OCI-M2 (cell line): Measurements from ENCODE around the gene COL23A1.

ENCODE experiments used
- DNase-seq: peaks from one replicate; lab custom pipeline; 2025; ENCODE audit not compliant: unreplicated experiment; lab: John Stamatoyannopoulos, UW

COL23A1 gene

DNA sequence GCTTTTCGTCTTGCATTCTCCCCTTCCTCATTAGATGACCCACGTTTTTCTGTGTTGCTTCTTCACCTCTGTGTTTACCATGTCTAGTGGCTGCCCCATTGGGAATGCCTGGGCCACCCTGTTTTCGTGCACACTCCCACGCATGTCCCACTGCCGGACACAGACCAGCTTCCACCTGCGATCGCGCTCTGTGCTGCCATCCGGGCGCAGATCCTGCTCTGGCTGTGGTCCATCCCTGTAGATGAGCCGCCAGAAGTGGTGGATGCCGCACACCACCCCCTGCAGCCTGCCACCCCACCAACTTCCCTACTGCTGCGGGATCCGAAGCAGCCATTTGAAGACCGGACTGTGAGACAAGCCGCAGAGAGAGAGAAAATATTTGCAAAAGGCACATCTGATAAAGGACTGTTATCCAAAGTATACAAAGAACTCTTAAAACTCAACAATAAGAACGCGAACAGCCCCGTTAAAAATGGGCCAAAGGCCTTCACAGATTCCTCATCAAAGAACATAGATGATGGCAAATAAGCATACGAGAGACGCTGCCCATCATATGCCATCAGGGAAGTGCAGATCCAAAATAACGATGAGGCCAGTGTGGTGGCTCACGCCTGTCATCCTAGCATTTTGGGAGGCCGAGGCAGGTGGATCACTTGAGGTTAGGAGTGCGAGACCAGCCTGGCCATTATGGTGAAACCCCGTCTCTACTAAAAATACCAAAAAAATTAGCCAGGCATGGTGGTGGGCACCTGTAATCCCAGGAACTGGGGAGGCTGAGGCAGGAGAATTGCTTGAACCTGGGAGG lies 163.7 kb downstream of the COL23A1 start:
- DNase-seq, result no peak

DNA sequence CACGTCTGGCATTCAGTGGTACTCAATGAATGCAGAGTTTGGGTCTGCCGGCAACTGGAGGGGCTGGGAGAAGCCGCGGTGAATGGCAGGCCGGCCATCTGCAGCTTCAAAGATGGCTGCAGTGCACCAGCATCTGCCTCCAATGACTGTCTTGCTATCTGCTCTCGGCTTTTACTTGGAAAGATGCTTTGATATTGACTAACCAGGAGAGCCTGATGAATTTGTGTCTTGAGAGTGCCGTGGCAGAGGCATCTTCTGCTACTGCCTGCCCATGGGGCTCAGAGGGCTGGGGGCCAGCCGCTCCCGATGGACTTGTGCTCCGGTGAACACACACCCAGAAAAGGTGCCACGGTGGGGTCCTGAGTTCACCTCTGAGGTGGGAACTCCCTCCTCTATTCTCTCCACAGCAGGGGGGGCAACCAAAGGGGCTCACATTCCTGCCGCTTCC lies 164.5 kb downstream of the COL23A1 start:
- no peak for DNase-seq

- no peak for DNase-seq
These were observed 165.4 kb downstream of the COL23A1 start for GRCh38 chr5:178424810-178425177.

DNA sequence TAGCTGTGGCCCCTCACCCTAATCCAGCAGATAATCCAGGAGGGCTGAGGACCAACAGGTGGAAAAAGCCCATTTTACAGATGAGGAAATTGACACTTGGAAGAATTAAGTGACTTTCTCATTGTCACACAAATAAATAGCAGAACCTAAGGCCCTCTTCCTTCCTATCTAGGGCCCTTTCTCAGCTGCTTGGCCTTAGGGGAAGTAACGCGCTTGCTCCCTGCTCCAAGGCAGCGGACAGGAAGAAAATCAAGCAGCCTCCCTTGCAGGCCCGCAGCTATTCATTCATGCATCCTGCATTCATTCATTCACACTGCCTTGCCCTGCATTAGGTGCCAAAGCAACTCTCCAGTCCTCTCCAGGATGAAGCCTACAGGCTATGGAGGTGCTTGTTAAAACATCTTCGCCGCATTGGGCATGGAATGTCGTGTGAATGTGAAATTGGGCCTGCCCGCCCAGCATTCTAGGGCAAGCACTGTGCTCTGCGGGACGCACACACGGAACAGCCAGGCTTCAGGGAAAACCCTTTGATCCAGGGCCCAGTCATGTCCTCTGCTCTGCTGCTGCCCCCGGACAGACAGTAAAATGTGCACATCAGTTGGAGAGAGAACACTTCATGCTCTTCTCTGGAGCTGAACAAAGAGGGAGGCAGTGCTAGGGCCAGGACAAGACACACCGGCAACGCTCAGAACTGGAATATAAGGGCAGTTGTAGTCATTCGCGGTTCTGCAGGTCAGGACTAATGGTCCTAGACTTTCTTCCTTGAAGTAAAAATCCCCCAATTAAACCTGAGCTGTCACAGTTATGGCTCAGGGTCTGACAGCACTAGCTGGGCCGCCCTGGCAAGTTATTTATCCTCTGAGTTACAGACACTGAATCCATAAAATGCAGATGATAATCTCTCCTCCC lies 166.0 kb downstream of the COL23A1 start:
- DNase-seq, result no peak

GRCh38 chr5:178423431-178423830 lies 166.8 kb downstream of the COL23A1 start:
- no peak for DNase-seq

DNA sequence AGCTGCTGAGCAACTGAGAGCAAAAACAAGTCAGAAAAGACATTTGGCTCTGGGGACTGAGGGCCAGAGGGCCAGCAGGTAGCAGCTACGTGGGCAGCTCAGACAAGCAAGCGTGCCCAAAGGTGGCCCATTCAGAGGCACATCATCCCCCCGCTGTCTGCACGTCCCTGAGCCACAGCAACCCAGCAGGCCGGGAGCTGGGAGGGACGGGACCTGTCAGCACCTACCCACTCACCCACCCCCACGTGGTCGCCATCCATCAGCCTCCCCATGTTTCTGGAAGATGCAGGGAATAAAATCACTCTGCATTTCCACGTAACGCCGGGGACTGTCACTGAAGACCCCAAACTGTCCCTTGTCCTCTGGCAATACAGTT lies 167.8 kb downstream of the COL23A1 start:
- DNase-seq, result no peak

- no peak for DNase-seq
These were observed 168.3 kb downstream of the COL23A1 start for GRCh38 chr5:178421699-178422399.

DNA sequence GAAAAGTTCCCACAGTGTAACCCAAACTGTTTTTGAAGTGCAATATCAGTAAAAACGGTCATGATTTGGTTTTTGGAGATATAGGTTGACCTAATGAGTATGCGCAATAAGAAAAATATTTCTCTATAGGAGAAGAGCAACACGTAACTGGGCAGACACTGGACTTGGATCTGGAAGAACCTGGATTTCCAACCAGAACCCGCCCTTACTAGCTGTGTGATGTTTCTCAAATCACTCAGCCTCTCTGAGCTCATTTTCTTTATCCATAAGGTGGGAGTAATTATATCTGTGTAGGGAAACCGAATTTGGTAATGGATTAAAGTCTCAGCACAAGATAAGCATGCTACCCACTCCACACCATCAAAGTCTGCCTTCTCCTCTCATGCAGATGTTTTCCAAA lies 169.1 kb downstream of the COL23A1 start:
- no peak for DNase-seq

DNA sequence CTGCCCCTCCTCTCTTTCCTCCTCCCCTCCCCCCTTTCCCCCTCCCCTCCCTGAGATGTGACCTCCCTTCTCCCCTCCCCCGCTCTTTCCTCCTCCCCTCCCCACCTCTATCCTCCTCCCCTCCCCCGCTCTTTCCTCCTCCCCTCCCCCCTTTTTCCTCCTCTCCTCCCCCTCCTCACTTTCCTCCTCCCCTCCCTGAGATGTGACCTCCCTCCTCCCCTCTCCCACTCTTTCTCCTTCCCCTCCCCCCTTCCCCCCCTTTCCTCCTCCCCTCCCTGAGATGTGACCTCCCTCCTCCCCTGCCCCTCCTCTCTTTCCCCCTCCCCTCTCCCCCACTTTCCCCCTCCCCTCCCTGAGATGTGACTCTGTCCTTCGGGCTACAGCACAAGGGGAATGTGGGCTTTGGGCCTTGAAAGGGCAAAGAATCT lies 169.8 kb downstream of the COL23A1 start:
- no peak for DNase-seq

- no peak for DNase-seq
These were observed 170.5 kb downstream of the COL23A1 start for GRCh38 chr5:178419651-178420050.

DNA sequence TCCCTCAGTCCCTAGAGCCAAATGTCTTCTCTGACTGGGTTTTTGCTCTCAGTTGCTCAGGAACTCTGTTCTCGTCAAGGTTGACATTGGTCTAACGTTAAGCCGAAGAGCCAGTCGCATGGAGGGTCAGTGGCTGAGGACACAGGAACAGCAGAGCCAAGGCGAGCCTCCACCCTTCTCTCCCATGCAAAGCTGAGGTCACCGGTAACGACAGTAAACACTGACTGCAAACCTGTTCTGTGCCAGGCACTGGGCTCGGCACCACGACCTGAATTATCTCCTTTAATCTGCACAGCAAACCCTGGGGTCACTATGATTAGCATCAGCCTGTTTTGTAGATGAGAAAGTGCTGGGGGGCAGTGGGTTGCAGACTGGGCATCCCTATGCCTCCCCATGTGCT lies 171.0 kb downstream of the COL23A1 start:
- no peak for DNase-seq

DNA sequence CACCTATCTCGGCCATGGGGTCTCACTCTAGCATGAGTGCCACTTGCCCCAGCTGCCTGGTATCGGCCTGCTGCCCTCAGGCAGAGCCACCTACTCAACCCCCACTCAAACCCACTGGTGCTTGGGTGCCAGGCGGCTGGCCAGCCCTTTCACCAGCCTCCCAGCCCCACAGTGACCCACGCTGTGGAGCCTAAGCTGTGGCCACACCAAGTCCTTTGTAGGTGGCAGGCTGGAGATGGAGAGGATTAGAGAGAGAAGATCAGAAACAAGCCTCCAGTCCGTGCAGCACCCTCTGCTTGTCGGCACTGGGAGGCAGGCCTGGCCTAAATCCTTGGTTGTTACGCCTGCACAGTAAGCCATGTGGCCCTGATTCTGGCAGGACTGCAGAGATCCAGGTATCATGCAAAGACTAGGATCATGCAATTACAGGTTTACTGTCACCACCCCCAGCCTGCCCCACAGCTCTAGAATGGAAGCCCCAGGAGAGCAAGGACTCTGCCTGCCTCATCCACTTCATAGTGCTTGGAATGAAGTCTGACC lies 171.7 kb downstream of the COL23A1 start:
- no peak for DNase-seq

DNA sequence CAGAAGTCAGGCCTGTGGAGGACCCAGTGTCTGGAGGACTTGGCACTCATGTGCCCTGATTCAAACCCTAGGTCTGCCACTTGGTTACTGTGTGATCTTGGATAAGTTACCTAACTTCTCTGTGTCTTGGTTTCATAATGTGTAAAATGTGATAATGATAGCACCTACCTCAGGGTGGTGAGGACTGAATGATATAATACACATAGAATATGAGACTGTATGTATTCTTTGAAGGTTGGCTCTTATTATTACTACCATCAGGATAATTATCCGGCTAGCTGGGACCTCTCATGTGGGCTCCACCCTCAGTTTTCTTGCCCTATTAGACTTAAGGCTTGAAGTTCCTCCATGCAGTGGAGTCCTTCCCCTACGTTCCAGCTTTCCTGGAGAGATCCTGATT lies 172.2 kb downstream of the COL23A1 start:
- no peak for DNase-seq

DNA sequence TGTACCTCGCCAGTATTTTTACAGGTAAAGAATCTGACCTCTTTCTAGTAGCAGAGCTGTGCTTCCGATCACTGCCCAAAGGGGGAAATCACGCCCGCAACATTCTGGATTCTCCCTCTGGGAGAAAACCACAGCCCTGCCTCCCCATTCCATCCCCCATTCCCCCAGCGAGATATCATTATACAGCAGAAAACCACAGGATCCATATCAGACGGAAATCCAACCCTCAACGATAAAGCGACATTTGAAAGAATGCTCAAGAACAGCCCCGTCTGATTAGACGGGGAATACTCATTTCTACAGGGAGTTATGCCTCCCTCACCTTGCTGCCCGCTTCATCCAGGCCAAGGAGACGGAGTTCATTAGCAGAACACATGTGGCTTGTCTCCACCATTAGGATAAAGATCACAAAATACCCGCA lies 172.8 kb downstream of the COL23A1 start:
- no peak for DNase-seq

GRCh38 chr5:178416919-178417318 lies 173.3 kb downstream of the COL23A1 start:
- DNase-seq, result no peak

DNA sequence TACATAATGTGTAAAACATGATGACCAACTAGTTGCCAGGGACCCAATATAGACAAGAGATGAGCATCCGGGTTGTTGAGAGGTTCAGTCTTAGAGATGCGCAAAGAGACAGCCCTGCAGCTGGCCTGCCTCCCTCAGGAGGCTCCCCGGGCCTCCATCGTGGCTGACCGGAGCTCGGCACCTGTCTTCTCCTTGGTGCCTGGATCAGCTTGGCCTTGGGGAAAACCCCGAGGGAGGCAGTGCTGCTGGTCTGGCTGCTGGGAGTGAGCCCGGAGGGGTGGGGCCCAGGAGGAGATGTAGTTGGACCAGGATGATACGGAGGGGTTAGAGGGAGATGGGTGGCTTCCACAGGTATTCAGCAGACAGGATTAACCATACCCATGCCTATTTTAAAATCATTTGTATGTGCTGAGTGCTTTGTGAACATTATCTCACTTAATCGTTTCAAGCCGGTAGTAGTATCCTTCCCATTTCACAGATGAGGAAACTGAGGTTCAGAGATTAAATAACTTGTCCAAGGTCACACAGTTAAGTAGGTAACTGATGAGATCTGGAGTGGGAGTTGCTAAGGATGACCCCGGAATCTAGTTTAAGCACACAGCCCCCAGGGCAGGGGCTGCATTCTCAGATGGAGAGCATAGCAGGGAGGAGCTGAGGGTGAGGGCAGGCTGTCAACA lies 173.8 kb downstream of the COL23A1 start:
- DNase-seq, result no peak

- DNase-seq, result no peak
These were observed 174.8 kb downstream of the COL23A1 start for GRCh38 chr5:178415353-178415752.

GRCh38 chr5:178413988-178414387 lies 176.2 kb downstream of the COL23A1 start:
- DNase-seq, result no peak

GRCh38 chr5:178411083-178411482 lies 179.1 kb downstream of the COL23A1 start:
- no peak for DNase-seq

DNA sequence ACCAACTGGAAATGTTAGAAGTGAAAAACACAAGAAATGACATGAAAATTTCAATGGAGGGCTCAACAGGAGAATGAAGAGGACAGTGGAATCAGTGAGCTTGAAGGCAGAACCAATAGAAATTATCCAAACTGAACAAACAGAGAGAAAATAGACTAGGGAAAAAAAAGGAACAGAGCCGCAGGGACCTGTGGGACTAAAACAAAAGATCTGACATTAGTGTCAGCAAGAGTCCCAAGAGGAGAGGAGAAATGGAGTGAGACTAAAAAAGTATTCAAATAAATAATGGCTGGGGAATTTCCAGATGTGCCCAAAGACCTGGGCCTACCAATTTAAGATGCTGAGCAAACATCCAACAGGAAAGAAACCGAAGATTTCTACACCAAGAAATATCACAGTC lies 182.5 kb downstream of the COL23A1 start:
- DNase-seq, result no peak

DNA sequence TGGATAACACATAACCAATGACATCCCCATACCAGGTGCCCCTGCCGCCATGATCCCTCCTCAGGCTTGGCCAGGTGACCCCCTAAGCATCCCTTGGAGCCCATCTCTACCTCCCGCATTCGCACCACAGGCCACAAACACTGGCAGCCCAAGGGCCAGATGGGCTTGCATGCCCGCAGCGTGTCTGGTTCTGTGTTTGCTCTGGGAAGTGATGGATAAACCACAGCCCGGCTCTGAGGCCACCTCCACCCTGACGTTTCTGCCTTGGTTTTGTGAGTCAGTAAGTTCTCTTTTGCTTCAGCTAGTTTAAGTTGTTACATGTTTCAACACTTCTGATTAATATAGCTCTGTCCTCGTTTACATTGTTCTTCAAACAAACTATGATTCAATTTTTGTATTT lies 185.2 kb downstream of the COL23A1 start:
- DNase-seq, result no peak
